ENCODE results near the gene RNF13. TPM values are rescaled to one million over a fixed set of nuclear protein-coding genes. Genes with fewer than 3 reads are reported as not detected.
"Not testable (repeated sequence)": the region's sequence is repeated elsewhere in the genome, so short reads cannot be mapped to it uniquely, and the experiment has no call there.

The RNF13 gene
- total RNA-seq, 1 donor from 2014 or later: 27.1 TPM

DNA sequence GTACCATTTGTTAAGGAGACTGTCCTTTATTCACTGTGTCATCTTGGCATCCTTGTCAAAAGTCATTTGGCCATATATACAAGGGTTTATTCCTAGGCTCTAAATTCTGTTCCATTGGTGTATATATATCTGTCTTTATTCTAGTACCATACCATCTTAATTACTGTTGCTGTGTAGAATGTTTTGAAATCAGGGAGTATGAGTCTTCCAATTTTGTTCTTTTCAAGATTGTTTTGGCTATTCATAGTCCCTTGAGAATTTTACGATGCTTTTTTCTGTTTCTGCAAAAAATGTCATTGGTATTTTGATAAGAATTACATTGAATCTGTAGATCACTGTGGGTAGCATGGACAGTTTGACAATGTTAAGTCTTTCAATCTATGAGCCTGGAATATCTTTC is 128.9 kb downstream of the RNF13 start:
- TF ChIP-seq, protein P1, sequence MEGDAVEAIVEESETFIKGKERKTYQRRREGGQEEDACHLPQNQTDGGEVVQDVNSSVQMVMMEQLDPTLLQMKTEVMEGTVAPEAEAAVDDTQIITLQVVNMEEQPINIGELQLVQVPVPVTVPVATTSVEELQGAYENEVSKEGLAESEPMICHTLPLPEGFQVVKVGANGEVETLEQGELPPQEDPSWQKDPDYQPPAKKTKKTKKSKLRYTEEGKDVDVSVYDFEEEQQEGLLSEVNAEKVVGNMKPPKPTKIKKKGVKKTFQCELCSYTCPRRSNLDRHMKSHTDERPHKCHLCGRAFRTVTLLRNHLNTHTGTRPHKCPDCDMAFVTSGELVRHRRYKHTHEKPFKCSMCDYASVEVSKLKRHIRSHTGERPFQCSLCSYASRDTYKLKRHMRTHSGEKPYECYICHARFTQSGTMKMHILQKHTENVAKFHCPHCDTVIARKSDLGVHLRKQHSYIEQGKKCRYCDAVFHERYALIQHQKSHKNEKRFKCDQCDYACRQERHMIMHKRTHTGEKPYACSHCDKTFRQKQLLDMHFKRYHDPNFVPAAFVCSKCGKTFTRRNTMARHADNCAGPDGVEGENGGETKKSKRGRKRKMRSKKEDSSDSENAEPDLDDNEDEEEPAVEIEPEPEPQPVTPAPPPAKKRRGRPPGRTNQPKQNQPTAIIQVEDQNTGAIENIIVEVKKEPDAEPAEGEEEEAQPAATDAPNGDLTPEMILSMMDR (conservative IDR thresholded peaks at IDR 0.05; ENCODE audit: low read depth, low read length): no peak
- H3K4me3 ChIP-seq (ENCODE audit: low read depth, low read length): no peak overlapping the region
- no peak for DNase-seq (ENCODE audit: low read depth)

DNA sequence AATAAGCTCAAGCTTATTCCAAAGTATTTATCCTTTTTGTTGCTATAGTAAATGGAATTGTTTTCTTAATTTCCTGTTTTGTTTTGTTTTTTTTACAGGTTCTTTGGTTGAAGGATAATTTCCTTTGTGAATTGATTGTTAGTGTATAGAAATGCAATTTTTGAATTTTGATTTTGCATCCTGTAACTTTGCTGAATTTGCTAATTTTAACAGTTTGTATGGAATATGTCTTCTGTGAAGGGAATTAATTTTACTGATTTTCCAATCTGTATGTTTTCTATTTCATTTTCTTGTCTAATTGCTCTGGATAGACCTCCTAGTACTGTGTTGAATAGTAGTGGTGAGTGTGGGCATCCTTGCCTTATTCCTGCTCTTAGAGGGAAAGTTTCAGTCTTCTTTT is 129.4 kb downstream of the RNF13 start:
- TF ChIP-seq, protein P1 (conservative IDR thresholded peaks at IDR 0.05; ENCODE audit: low read depth, low read length): no peak
- no peak for DNase-seq (ENCODE audit: low read depth)
- no peak overlapping the region for H3K4me3 ChIP-seq (ENCODE audit: low read depth, low read length)

DNA sequence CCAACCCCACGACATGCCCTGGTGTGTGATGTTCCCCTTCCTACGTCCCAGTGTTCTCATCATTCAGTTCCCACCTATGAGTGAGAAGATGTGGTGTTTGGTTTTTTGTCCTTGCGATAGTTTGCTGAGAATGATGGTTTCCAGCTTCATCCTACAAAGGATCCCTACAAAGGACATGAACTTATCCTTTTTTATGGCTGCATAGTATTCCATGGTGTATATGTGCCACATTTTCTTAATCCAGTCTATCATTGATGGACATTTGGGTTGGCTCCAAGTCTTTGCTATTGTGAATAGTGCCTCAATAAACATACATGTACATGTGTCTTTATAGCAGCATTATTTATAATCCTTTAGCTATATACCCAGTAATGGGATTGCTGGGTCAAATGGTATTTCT is 131.0 kb downstream of the RNF13 start:
- not testable (repeated sequence) for DNase-seq (ENCODE audit: low read depth); H3K4me3 ChIP-seq (ENCODE audit: low read depth, low read length)

DNA sequence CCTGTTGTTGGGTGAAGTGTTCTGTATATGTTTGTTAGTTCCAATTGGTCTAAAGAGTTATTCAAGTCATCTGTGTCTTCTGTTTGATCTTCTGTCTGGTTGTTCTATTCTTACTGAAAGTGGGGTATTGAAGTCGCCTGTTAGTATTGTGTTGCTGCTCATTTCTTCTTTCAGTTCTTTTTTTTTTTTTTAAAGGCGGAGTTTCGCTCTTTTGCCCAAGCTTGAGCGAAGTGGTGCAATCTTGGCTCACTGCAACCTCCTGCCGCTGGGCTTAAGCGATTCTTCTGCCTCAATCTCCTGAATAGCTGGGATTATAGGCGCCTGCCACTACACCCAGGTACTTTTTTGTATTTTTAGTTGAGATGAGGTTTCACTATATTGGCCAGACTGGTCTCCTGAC is 134.2 kb downstream of the RNF13 start:
- DNase-seq (ENCODE audit: low read depth): no peak
- TF ChIP-seq, protein P1 (conservative IDR thresholded peaks at IDR 0.05; ENCODE audit: low read depth, low read length): no peak
- H3K4me3 ChIP-seq (ENCODE audit: low read depth, low read length): no peak overlapping the region

DNA sequence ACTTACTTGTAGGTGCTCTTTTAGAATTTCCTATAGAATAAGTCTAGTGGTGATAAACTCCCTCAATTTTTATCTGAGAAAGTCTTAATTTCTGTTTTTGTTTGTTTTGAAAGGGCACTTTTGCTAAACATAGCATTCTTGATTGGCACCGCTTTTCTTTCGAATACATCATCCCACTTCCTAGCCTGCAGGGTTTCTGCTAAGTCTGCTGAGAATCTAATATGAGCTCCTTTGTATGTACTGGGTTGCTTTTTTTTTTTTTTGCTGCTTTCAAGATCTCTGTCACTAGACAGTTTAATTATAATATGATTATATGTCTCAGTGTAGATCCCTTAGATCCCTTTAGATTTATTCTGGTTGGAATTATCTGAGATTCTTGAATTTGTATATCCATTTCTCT is 136.2 kb downstream of the RNF13 start:
- TF ChIP-seq, protein P1 (conservative IDR thresholded peaks at IDR 0.05; ENCODE audit: low read depth, low read length): no peak
- no peak overlapping the region for H3K4me3 ChIP-seq (ENCODE audit: low read depth, low read length)
- DNase-seq (ENCODE audit: low read depth): no peak

DNA sequence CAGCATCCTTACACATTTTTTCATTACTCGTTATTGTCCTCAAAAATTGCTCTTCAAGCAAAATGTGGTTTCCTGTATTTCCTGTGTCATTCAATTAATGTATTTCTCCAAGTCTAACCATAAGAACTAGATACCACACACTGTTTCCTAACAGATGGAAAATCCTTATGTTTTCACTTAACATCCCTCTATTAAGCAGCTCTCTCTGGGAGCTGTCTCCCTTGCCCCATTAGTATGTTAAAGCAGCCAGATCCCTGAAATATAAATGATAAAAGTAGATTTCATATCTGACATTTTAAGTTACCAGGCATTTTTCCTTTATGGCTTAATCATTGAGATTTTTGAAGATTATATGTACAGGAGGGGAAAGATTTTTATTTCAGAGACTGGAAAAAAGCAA is 141.8 kb downstream of the RNF13 start:
- no peak for DNase-seq (ENCODE audit: low read depth)
- TF ChIP-seq, protein P1 (conservative IDR thresholded peaks at IDR 0.05; ENCODE audit: low read depth, low read length): no peak
- no peak overlapping the region for H3K4me3 ChIP-seq (ENCODE audit: low read depth, low read length)

DNA sequence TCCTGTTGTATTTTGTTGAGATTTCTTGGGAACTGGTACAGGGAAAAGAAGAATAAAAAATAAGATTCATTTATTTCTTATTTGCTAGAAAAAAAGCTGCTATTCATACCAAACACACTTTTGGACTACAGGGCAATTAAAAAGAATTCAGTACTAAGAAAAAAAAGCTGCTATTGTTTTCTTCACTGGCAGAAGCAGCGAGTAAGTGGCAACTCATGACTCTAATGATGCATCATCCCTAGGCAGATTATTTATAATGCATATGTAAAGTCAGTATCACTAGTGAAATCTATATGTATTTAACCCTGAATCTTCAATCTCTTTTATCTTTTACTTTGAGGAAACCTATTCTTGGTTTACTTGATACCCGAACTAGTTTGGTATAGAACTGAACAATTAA is 142.4 kb downstream of the RNF13 start:
- no peak overlapping the region for H3K4me3 ChIP-seq (ENCODE audit: low read depth, low read length)
- no peak for DNase-seq (ENCODE audit: low read depth)
- TF ChIP-seq, protein P1 (conservative IDR thresholded peaks at IDR 0.05; ENCODE audit: low read depth, low read length): no peak

Data from epithelial cell of proximal tubule (primary cell).